Activated T-cell treated with anti-CD3 and anti-CD28 coated beads, Interleukin-2, amount 50 U/mL, for 4 hours (primary cell): ENCODE data around the gene ENTPD1. TPM values are rescaled to one million over a fixed set of nuclear protein-coding genes. Genes with fewer than 3 reads are reported as not detected.
"Not testable (repeated sequence)": the region's sequence is repeated elsewhere in the genome, so short reads cannot be mapped to it uniquely, and the experiment has no call there.

Experiments
- ATAC-seq, 2 donors: fragments of 200-7000 bp; cut with Tn5 transposase; one replicate each; pipeline ENCODE4 v1.10.0; 2021
- DNase-seq: peaks from one replicate; pipeline ENCODE4 v3.0.0-alpha.2; 2020
- H3K27me3 Mint-ChIP-seq: one replicate; pipeline ENCODE4 v1.8.0; 2021; ENCODE audit warnings: low read depth, mixed read lengths
- H3K36me3 Mint-ChIP-seq: one replicate; pipeline ENCODE4 v1.8.0; 2022; ENCODE audit warnings: mixed read lengths; ENCODE audit not compliant: insufficient read depth
- H3K4me1 Mint-ChIP-seq: one replicate; pipeline ENCODE4 v1.8.0; 2021; ENCODE audit warnings: low read depth, mixed read lengths
- H3K4me3 Mint-ChIP-seq: one replicate; pipeline ENCODE4 v1.8.0; 2021; ENCODE audit warnings: mild to moderate bottlenecking, moderate library complexity, mixed read lengths
- H3K9me3 Mint-ChIP-seq: one replicate; pipeline ENCODE4 v1.8.0; 2021; ENCODE audit warnings: mixed read lengths
- total RNA-seq, 3 donors: library from RNA; stranded (reverse); gene quantifications; one replicate each; pipeline ENCODE4 v1.2.1, GENCODE V29; 2021

ENTPD1 gene
- total RNA-seq, 3 donors from 2014 or later: 0.23 to 0.66 (median 0.57) TPM

DNA sequence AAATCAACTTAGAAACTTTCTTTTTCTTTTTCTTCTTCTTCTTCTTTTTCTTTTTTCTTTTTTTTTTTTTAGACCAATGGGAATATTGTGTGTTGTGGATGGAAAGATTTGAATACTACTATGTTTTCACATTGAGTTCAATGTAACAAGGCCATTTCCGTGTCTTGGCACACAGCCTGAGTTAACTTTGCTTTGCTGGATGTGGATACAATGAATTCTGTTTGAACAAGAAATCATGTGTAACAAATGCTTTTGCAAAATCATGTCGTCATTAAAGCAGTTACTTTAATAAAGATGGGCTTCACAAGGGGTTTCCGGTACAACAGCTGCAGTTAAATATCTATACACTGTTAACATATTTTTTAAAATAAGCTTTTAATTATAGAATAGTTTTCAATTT is 13.5 kb upstream of the ENTPD1 start:
- peaks cover 17% of the 10 kb centered on the region for H3K27me3 Mint-ChIP-seq
- peaks cover 3% of the 10 kb centered on the region for H3K9me3 Mint-ChIP-seq
- H3K4me1 Mint-ChIP-seq: no peaks in the 10 kb centered on the region
- DNase-seq: no peak
- H3K4me3 Mint-ChIP-seq: no peak overlapping the region
- H3K36me3 Mint-ChIP-seq: no peaks in the 10 kb centered on the region
- no peak for ATAC-seq

DNA sequence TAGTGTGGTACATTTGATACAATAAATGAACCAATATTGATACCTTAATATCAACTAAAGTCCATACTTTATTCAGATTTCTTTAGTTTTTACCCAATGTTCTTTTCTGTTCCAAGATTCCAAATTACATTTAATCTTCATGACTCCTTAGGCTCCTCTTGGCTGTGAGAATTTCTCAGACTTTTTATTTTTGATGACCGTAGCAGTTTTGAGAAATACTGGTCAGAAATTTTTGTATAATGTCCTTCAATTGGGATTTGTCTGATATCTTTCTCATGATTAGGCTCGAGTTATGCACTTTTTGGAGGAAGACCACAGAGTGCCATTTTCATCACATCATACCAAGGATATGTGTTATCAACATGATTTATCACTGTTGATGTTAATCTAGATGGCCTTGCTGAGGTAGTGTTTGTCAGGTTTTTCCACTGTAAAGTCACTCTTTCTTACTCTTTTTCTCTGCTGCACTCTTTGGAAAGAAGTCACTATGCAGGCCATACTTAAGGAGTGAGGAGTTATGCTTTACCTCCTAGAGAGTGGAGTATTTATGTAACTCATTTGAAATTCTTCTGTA is 12.9 kb upstream of the ENTPD1 start:
- H3K4me3 Mint-ChIP-seq: no peak overlapping the region
- ATAC-seq (no peak), DNase-seq (no peak)
- peaks cover 3% of the 10 kb centered on the region for H3K9me3 Mint-ChIP-seq
- H3K4me1 Mint-ChIP-seq: no peaks in the 10 kb centered on the region
- peaks cover 13% of the 10 kb centered on the region for H3K27me3 Mint-ChIP-seq
- H3K36me3 Mint-ChIP-seq: no peaks in the 10 kb centered on the region

DNA sequence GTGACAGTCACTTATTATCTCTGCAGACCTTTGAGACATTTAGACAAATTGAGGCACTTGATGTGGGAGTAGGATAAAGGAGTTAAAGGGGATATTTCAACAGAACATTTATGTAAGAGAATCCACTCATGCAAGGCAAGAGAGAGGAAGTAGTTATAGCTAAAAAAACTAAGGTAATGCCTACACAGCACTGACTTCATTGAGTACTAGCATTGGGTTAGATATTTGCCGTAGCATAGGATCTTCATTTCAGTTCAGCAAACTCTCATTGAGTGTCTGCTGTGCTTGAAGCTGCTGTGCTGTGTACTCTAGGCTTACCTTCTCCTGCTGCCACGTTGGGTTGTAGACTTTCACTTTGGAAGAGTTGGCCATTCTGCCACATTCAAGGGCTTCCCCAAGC is 10.5 kb upstream of the ENTPD1 start:
- H3K9me3 Mint-ChIP-seq: peaks cover 3% of the 10 kb centered on the region
- H3K36me3 Mint-ChIP-seq: no peaks in the 10 kb centered on the region
- DNase-seq: no peak
- H3K27me3 Mint-ChIP-seq: peaks cover 4% of the 10 kb centered on the region
- ATAC-seq: no peak
- H3K4me1 Mint-ChIP-seq: no peaks in the 10 kb centered on the region
- H3K4me3 Mint-ChIP-seq: no peak overlapping the region

DNA sequence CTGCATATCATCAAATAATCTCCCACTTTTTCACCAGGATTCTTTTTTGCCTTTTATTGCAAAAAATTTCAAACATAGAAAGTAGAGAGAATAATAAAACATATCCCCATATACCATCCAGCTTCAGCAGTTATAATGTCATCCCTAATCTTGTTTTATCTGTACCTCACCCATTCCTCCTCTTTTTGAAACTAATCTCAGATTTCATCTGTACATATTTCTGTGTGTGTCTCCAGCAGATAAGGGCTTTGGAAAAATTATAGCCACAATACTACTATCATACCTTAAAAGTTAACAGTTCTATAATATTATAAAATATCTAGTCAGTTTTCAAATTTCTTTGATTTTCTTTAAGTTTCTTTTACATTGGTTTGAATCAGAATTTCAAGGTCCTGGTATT is 7.6 kb upstream of the ENTPD1 start:
- Mint-ChIP-seq H3K4me3 (no peak overlapping the region), H3K4me1 (no peaks in the 10 kb centered on the region), H3K27me3 (peaks cover 12% of the 10 kb centered on the region), H3K36me3 (no peaks in the 10 kb centered on the region), H3K9me3 (peaks cover 3% of the 10 kb centered on the region)
- DNase-seq (no peak), ATAC-seq (no peak)

DNA sequence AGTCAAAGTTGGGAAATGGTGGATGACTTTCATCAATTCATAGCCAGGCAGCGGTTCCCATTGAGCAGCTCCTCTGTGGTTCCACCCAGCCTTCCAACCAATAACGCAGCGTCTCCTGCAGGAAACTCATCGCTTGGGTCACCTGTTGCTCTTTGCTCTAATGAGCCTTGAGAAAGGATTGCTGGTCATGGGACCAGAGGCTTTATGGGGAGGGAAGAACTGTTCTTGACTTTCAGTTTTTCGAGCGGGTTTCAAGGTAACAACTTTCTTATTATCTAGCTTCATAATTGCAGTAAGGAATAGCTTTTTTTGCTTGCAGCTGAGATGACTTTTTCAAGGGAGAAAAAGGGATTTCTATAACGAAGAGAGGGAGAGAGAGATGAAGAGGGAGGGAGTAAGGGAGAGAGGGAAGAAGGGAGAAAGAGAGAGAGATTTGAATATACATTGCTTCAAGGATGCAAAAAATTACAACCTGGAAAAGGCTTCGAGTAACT is 405 bp upstream of the ENTPD1 start:
- Mint-ChIP-seq H3K4me3 (peak overlapping the region; percentile 61), H3K9me3 (no peaks in the 10 kb centered on the region), H3K4me1 (peaks cover 18% of the 10 kb centered on the region), H3K36me3 (no peaks in the 10 kb centered on the region), H3K27me3 (peaks cover 21% of the 10 kb centered on the region)
- no peak for DNase-seq
- ATAC-seq: no peak

DNA sequence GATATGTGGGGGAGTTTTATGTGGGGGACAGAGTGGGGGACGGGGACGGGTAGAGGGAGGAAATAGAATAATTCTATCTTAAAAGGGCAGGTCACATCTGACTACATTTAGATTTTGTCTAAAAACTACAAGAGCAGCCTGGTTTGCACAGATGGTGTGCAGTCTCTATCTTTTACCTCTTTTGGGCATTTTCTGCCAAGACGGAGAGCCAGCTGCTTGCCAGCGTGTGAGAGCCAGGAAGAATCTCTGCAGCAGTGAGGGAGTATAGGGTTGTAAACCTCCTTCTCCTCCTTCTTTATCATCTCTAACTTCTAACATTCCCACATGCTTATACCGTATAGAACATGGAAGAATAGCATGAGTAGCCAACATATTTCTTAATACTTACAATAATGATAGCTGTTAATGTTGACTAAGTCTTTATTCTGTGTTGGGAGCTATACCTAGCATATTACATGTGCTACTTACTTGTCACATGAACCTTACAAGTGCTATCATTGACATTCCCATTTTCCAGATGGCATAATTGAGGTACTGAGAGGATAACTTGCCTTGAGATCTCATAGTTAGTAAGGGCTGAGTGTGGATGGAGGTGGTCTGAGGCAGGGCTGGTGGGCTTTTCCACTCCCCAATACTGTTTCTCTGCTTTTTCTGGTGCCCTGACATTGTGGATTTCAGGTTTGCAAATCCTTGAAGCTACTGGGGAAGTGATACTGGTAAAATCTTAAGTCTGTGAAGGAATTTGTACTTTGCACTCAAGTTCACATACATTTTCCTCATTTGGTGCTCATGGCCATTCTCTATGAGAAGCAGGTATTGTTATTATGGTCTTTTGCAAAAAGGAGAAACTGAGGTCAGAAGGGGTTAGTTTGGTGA is 1.1 kb downstream of the ENTPD1 start:
- peak overlapping the region; percentile 62 for H3K4me3 Mint-ChIP-seq
- H3K27me3 Mint-ChIP-seq: peaks cover 13% of the 10 kb centered on the region
- ATAC-seq (no peak), DNase-seq (no peak)
- peaks cover 25% of the 10 kb centered on the region for H3K4me1 Mint-ChIP-seq
- no peaks in the 10 kb centered on the region for H3K9me3 Mint-ChIP-seq
- no peaks in the 10 kb centered on the region for H3K36me3 Mint-ChIP-seq

DNA sequence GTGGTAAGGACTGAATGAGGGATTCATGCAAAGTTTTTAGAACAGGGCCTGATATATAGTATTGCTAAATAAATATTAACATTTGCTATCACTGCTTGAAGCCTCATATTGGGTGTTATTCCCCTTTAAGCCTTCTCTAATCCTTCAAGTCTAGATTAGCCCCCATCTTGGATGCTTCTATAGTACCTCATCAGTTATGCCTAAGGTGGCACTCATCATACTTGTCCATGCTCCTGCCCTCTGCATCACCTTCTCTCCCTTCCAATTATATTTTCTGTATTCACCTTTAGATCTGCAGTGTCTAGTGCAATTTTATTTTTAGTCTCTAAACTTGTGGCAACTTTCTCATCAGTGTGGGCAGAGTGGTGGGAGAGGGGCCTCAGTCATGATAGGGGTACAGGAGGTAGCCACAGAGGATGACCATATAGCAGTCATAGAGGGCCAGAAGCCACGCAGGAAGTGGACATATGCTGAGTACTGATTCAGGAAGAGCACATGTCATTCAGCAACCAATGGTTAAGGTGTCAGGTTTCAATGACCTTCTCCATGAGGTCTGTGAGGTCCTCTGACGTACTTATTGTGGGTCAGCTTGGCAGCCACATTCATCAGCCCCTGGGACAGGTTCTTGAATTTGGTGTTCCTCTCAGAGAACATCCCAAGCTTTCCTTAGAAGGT is 2.5 kb downstream of the ENTPD1 start:
- Mint-ChIP-seq H3K27me3 (peaks cover 13% of the 10 kb centered on the region), H3K36me3 (no peaks in the 10 kb centered on the region), H3K9me3 (no peaks in the 10 kb centered on the region), H3K4me1 (peaks cover 26% of the 10 kb centered on the region), H3K4me3 (no peak overlapping the region)
- peak in 1 of 2 donors; percentile 44 for ATAC-seq
- no peak for DNase-seq

DNA sequence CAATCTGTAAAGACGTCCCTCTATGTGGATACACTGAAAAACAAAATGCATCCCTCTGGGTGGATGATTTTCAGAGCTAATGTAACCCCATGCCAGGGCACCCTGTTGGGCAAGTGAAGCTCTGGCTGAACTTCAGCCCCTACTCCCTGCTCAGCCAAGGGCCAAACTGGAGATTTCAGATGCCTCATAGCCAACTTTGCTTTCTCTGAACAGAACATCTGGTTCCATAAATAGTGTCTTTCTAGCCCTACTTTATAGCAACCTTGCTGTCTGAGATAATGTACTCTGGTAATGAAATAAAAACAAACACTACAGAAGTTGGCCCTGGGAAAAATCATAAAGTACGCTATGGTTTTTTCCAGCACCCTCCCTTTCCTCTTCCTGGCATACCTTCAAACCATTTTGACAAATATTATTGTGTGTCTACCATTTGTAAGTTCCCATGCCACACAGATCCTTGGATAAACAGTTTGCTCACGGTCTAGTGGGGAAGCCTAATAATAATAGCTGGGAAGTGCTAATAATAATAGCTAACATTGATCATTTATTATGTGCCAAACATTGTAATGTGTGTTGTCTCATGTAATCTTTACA is 3.4 kb downstream of the ENTPD1 start:
- ATAC-seq: no peak
- Mint-ChIP-seq H3K4me1 (peaks cover 26% of the 10 kb centered on the region), H3K4me3 (no peak overlapping the region), H3K36me3 (no peaks in the 10 kb centered on the region), H3K27me3 (peaks cover 13% of the 10 kb centered on the region), H3K9me3 (no peaks in the 10 kb centered on the region)
- DNase-seq: no peak

DNA sequence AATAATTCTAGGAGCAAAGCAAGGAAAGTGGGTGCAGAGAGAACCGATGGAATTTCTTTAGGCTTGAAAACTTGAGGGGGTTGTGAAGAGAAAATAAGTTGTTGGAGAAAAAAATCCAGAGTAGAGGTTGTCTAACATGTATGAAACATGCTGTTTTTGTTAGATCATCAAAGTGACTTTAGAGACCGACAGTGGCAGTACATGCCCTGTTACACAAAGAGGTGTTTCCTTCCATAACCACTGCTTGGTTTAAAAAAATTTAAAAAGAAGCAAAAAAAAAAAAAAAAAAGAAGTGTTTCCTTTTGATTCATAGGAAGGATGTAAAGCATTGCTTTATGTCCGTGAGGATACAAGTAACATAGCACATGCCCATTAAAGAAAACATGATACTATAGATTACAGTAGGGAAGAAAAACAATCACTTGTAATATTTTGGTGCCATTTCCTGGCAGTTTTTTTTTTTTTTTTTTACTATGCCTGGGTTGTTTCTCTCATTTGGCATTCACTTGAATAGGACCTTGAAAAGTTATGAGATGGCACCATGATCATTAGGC is 6.1 kb downstream of the ENTPD1 start:
- Mint-ChIP-seq H3K4me3 (no peak overlapping the region), H3K36me3 (no peaks in the 10 kb centered on the region), H3K27me3 (peaks cover 4% of the 10 kb centered on the region), H3K9me3 (peaks cover 3% of the 10 kb centered on the region), H3K4me1 (peaks cover 15% of the 10 kb centered on the region)
- ATAC-seq (no peak), DNase-seq (no peak)

- H3K36me3 Mint-ChIP-seq: no peaks in the 10 kb centered on the region
- H3K9me3 Mint-ChIP-seq: peaks cover 3% of the 10 kb centered on the region
- ATAC-seq (no peak), DNase-seq (no peak)
- peaks cover 2% of the 10 kb centered on the region for H3K27me3 Mint-ChIP-seq
- peaks cover 3% of the 10 kb centered on the region for H3K4me1 Mint-ChIP-seq
- no peak overlapping the region for H3K4me3 Mint-ChIP-seq
These were observed 12.1 kb downstream of the ENTPD1 start for GRCh38 chr10:95767884-95768556.

DNA sequence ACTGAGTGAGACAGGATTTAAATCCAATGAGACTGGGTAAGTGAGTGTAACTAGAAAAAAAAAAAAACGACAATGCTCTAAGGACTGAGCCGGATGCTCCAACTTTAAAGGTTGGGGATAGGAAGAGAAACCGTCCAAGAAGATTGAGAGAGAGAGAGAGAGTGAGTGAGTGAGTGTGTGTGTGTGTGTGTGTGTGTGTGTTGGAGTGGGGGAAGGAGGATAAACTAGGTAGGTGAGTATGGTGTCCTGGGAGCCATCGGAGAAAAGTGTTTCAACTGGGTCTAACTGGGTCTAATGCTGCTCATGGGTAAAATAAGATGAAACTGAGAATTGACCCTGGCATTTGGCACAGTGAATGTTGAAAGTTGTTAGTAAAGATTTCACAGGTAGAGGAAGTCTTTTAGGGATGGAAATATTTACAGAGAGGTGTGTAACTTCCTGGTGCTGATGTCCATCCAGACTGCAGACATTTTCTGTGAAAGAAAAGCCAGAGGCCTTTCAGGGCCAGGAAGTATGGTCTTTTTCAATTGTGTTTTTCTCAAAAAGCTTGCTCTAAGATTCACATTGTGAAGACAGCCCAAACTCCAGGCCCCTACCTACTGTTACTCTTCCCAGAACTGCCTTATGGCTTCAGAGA is 14.2 kb downstream of the ENTPD1 start:
- DNase-seq: no peak
- no peak for ATAC-seq
- peaks cover 2% of the 10 kb centered on the region for H3K27me3 Mint-ChIP-seq
- H3K4me3 Mint-ChIP-seq: no peak overlapping the region
- H3K36me3 Mint-ChIP-seq: no peaks in the 10 kb centered on the region
- peaks cover 3% of the 10 kb centered on the region for H3K9me3 Mint-ChIP-seq
- H3K4me1 Mint-ChIP-seq: peaks cover 3% of the 10 kb centered on the region

DNA sequence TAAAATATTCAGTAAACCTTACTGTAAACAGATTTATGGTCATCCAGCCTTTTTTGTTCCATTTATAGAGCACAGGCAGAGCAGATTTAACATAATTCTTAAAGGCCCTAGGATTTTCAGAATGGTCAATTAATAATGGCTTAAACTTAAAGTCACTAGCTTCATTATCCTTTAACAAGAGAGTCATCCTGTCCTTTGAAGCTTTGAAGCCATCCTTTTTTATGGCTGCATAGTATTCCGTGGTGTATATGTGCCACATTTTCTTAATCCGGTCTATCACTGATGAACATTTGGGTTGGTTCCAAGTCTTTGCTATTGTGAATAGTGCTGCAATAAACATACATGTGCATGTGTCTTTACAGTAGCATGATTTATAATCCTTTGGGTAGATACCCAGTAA is 17.5 kb downstream of the ENTPD1 start:
- not testable (repeated sequence) for ATAC-seq, DNase-seq, H3K4me1 Mint-ChIP-seq, H3K36me3 Mint-ChIP-seq, H3K9me3 Mint-ChIP-seq, H3K27me3 Mint-ChIP-seq, H3K4me3 Mint-ChIP-seq

DNA sequence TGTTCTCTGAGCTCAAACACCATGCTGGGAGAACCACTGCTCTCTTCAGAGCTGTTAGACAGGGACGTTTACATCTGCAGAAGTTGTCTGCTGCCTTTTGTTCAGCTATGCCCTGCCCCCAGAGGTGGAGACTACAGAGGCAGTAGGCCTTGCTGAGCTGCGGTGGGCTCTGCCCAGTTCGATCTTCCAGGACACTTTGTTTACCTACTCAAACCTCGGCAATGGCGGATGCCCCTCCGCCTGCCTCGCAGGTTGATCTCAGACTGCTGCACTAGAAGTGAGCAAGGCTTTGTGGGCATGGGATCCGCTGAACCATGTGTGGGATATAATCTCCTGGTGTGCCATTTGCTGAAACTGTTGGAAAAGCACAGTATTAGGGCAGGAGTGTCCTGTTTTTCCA is 21.7 kb downstream of the ENTPD1 start:
- H3K9me3 Mint-ChIP-seq, H3K27me3 Mint-ChIP-seq, H3K4me3 Mint-ChIP-seq, ATAC-seq, H3K4me1 Mint-ChIP-seq, H3K36me3 Mint-ChIP-seq, DNase-seq: not testable (repeated sequence)
